ENCODE measurements around the gene FOXD4L1.
"Not testable (repeated sequence)": the region's sequence is repeated elsewhere in the genome, so short reads cannot be mapped to it uniquely, and the experiment has no call there.

DNA sequence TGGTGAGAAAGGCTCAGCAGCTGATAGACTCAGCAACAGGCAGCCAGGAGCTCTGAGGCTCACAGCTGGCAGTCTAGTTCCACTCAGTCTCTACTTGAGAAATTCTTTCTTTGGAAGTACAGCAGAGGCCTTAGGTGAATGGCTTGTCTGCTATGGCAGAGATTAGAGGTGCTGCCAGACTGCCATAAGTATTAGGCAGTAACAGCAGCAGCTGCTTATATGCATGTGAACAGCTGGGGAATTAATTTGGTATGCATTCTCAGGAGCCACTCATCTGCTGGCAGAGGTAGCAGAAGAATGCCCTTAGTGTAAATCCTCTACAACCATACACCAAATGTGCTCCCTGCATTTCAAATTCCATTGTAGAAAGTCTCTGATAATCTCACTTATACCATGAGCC lies 32.7 kb upstream of the FOXD4L1 start:
- TF ChIP-seq POLR2A (IDR thresholded peaks at IDR 0.05), result not testable (repeated sequence)
- TF ChIP-seq, protein P1, sequence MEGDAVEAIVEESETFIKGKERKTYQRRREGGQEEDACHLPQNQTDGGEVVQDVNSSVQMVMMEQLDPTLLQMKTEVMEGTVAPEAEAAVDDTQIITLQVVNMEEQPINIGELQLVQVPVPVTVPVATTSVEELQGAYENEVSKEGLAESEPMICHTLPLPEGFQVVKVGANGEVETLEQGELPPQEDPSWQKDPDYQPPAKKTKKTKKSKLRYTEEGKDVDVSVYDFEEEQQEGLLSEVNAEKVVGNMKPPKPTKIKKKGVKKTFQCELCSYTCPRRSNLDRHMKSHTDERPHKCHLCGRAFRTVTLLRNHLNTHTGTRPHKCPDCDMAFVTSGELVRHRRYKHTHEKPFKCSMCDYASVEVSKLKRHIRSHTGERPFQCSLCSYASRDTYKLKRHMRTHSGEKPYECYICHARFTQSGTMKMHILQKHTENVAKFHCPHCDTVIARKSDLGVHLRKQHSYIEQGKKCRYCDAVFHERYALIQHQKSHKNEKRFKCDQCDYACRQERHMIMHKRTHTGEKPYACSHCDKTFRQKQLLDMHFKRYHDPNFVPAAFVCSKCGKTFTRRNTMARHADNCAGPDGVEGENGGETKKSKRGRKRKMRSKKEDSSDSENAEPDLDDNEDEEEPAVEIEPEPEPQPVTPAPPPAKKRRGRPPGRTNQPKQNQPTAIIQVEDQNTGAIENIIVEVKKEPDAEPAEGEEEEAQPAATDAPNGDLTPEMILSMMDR (IDR thresholded peaks at IDR 0.05), result not testable (repeated sequence)
